Testis (tissue), 2 donors: Measurements from ENCODE around the gene NR2F2.

Experiments used
- CTCF ChIP-seq, 3 experiments: fragments of 450-650 bp in 2 of 3; fragments of 200-600 bp in 1 of 3; sonication (generic) in 1 of 3; IDR thresholded peaks; one replicate each; pipeline ENCODE4 v1.5.1; 2016 to 2019; ENCODE audit warnings: antibody characterized with exemption in 3 of 3, mild to moderate bottlenecking in 2 of 3, moderate library complexity in 1 of 3
- POLR2A ChIP-seq: fragments of 450-650 bp; IDR thresholded peaks from one replicate; pipeline ENCODE4 v1.6.1; 2017; ENCODE audit warnings: antibody characterized with exemption, mild to moderate bottlenecking, moderate library complexity

- TF ChIP-seq POLR2A (no peak), CTCF (IDR thresholded peaks at IDR 0.05) (no peak)
Measured at GRCh38 chr15:96352604-96353405, 22.3 kb downstream of the NR2F2 start.
